GM18520 (cell line): ENCODE data around the gene GPR176.

Experiments used
- ATAC-seq: cut with Tn5 transposase; IDR thresholded peaks from one replicate; pipeline ENCODE4 v1.9.1; 2021; ENCODE audit not compliant: unreplicated experiment

Gene GPR176

DNA sequence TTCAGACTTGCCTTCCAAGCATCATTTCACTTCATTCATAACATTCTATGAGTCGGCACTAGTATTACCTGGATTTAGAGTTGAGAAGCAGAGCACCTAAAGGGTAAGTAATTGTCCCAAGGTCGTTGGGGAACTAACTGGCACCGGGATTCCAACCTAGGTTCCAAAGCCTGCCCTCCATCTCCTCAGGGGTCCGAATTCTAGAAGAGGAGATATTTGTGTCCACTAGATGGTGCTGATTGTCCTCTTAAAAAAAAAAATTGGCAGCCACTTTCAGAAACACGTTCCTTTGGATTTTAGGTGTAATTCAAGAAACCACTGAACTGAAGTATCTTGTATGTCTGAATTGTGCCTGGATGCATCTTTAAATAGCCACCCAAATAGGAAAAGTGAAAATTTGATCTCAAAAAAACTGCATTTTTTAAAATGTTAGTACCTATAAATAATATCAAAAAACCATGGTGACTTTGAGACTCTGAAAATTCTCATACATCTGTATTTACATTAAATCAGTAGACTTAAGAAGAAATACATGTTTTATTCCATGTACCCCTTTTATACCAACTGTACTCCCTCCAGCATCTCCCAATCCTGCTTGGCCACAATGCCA, 133.5 kb downstream of the GPR176 start:
- ATAC-seq, result no peak

DNA sequence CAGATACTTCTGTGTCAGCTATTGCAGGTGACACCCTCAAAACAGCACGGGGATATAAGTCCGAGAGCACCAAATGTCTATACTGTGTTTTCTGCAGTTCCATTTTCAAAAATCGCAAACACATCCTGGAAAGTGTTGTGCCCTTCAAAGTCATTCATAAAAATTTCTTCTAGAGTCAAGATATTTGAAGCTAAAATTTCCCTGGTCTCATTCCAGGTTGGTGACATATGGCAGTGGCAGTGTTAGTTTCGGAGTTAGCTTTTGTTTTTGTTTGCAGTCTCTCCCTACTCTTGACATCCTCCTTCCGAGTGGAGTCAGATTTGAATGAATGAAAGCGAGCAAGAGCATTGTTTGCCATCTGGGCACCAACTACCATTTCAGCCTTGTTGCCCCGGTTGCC, 134.2 kb downstream of the GPR176 start:
- ATAC-seq, result no peak

DNA sequence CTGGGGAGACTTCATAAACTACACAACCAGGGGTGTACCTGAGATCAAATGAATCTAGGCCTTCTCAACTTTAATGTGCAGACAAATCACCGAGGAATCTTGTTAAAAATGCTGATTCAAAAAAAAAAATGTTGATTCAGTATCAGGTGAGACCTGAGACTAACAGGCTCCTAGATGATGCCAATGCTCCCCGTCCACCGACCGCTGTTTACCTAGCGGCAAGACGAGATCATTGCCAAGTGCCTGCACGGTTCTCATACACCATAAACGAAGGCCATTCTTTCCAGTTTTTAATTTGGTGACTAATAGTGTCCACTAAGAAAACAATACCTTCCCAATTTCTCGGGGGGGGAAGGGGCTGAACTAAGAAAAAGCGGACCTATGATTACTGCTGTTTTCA, 134.9 kb downstream of the GPR176 start:
- ATAC-seq, result no peak

DNA sequence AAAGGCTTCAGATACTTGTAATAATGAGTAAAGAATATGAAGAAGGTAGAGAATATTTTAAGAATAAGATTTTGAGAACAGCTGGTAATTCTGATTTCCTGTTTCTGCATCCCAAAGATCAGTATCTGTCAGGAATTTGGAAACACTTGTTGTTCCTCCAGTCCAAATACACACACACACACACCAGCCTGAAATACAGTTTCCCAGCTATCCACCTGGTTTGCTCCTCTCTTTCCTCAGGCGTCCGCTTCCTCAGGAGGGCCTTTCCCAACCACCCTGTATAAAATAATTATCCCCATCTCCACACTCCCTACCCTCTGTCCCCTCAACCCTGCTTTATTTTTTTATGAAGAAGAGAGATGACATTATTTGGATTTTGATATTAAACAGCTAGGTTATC, 135.4 kb downstream of the GPR176 start:
- no peak for ATAC-seq

DNA sequence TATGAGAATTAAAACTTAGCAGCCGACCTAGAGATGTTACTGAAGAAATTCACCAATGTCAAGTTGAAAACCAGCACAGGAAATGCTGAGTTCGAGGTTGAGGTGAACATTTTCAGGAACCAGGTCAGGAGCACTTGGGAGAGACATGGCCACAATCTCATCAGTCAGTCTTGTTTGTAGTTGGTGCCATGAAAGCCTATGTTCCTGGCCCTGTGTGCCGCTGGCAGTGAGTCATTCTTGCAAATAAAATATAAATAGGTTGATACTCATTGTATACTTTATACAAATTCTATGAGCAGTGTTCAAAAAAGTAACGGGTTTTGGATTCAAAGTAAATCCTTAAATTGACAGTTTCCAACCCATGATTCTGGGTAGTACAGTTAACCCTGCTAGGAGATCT, 135.9 kb downstream of the GPR176 start:
- no peak for ATAC-seq

DNA sequence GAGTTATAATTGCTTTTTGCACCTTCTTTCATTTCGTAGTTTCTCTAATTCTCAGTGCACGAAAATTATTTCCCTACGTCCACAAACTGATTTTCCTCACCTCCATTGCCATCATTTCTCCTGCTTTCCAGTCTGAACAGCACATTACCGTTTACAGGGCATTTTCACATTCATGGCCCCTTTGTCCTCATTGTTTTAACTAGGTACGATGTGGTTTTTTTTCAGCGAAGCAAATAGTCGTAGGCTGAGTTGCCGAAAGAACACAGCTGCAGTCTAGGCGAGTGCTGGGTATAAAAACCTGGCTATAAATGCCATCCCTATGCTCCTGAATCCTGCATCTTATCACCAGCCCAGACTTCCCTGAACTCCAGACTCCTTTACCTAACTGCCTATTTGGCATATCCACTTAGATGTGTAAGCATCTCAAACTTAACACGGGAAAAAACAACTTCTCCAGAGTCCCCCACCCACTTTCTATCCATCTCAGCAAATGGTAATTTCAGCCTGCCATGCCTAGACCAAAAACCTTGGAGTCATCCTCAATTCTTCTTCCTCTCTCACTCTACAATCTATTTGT, 136.7 kb downstream of the GPR176 start:
- ATAC-seq, result no peak

DNA sequence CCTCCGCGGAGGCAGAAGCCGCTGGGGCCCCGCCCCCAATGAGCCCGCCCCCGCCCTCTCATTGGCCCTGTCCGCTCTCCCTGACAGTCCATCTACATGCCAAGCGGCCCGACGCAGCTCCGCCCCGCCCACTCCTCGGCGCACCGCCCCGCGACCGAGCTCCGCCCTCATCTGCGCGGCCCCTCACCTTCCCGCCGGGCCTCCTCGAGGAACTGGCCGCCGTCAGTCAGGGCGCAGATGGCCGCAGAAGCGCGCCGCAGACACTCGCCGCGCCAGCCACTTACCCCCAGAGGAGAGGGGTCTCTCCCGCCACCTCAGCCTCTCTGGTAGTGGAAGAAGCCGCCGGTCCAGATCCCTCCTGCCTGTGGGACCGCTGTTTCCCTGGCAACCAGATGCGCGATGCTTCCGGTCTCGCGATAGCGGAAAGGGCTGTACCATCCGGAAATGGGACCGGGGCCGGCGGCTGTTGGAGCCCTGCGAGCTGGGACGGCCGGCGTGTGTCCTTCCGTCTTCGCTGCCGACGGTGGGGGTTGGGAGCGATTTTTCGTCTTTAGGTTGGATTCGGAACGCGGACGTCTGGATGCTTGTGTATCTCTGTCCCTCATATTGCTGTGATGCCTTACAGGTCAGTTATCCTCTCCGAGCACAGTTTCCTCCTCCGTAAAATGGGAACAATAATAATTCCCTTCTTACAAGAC, 137.5 kb downstream of the GPR176 start, which contains the start of gene FSIP1:
Gene FSIP1, minus strand, starts transcription at position 401 of the 698 bp plus-strand sequence. CDS start 6,317 bp downstream, outside the sequence.
- peak; percentile 93 for ATAC-seq

DNA sequence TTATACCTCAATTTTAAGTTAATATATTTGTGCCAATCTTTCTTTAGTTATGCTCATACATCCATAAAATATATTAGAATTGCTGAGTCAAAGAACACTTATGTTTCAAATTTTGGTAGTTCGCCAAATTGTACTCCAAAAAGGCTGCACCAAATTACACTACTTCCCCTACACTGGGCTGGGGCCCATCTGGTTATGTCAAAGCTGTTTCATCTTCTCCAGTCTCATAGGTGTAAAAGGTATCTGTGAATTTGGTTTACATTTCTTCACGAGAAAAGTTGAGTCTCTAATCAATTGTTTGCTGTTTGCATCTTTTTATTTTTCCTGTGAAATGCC, 138.1 kb downstream of the GPR176 start:
- ATAC-seq, result no peak

DNA sequence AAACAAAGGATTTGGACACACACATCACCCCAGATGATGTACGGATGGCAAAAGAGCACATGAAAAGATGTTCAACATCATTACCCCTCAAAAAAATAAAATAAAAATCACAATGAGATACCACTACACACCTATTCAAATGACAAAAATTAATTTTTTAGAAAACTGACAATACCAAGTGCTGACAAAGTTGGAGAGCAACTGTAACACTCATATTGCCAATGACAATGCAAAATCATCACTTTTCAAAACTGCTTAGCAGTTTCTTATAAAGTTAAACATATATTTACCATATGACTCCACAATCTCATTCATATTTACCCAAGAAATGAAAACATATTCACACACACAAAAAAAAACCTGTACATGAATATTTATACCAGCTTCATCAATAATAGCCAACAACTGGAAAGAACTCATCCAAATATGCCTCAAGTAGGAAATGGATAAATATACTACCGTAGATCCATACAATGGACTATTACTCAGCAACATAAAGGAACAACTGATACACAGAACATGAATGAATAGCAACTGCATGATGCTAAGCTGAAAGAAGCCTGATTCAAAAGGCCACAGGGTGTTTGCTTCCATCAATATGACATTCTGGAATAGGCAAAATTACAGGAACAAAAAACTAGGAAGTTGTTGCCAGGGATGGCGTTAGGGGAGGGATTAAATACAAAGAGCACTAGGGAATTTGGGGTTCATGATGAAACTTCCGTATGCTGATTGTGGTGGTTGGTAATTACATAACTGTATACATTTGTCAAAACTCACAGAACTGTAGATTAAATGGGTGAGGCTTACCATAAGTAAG, 138.7 kb downstream of the GPR176 start:
- no peak for ATAC-seq

DNA sequence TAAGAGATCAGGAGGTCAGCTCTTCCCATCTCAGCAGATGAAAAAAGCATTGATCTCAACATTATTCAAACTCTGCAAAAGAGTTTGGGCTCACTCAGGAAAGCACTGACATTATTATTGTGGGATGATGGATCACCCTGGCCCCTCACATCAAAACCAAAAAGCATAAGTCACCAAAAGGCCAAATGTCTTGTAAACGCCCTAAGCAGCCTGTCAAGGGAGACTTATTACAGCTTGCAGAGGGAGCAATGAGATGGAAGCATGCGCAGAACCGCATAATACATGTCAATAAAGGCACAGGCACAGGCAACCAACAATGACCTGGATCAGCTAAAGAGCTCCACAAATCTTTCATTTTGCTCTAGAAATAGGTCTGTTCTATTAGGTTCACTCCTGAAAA, 142.0 kb downstream of the GPR176 start:
- no peak for ATAC-seq

DNA sequence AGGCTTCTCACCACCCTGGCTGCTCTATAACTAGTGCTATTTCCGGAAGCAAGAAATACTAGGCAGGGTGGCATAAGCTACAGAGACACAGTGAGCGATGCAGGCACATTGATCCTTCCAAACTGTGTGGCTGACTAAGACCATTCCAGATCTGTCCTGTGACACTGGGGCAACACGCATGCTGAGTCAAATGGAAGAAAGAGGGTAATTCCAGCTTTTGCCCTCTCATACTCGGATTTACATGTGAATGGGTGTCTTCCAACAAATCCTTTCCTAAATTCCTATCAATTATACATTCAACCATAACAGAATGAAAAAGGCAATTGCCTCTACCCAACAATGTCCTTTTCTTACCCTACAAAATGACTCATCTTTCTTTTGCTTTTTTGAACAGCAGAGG, 142.6 kb downstream of the GPR176 start:
- ATAC-seq, result no peak

DNA sequence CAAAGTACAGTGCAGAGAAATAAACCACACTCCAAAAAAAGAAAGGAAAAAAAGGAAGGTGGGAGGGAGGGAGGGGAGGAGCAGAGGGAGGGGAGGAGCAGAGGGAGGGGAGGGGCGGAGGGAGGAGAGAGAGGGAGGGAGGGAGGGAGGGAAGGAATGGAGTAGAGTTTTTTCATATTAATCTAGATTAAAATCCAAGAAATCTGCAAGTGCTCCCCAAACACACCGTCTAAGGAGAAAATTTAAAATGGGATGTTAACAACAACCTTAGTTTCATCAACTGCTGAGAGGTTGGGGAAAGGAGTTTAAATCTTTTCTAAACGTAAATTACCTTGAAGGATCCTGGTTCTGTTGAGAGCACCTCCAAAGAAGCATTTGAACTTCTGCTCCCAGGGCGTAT, 144.0 kb downstream of the GPR176 start:
- no peak for ATAC-seq

DNA sequence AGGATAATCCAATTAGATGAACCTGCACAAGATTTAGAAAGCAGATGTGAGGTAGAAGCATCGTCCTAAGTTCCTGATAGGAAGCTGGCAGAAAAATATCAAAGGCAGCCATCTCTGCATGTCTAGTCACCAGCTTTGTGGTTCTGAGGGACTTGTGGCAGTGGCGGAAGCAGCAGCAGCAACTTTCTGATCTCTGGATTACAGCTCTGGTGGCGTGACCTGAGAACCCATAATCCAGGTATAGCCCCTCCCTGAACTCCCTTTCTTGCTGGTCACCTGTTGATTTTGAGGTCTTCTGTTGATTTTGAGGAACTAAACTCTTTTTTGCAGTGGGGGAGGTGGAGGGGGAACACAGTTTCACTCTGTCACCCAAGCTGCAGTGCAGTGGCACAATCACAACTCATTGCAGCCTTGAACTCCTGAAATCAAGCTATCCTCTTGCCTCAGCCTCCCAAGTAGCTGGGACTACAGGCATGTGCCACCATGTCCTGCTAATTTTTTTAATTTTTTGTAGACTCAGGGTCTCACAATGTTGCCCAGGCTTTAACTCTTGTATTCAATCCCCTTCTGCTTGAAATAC, 145.3 kb downstream of the GPR176 start:
- ATAC-seq, result no peak

DNA sequence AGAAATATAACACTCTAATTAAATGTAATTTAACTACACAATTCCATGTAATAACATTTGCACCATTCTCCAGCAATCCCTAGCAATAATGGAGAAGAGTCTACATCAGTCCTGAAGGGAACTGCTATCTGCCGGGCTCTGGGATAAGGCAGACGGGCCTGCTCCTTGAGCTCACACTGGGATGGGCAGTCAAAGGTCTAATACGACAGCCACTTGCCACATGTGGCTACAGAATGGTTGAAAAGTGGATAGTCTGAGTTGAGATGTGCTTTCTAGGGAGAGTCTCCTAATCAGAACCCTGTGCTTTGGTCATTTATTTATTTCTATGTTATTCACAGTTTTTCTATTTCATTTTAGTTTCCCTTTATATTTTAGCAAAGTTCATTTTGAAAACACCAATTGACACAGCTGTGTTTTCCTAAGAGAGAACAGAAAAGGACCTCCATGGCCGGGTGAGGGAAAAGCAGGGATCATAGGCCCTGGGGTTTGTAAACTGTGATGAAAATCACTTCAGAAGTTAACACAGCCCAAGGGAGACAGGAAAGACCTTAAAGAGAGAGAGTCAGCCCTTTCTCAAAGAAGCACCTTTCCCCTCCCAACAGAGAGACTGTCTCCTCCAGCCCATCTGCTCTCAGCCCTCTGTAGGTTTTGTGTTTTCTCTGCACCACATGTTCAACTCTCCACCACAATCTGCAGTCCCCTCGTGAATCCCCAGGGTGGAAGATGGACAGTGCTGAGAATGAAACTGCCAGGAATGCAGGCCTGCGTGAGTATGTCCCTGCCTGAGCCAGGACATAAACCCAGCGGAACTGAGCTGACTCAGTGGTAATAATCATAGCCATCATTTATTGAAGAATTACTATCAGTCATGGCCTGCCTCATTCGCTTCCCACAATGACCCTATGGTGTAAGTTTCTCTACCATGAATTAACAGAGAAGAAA, 149.0 kb downstream of the GPR176 start:
- ATAC-seq, result no peak

DNA sequence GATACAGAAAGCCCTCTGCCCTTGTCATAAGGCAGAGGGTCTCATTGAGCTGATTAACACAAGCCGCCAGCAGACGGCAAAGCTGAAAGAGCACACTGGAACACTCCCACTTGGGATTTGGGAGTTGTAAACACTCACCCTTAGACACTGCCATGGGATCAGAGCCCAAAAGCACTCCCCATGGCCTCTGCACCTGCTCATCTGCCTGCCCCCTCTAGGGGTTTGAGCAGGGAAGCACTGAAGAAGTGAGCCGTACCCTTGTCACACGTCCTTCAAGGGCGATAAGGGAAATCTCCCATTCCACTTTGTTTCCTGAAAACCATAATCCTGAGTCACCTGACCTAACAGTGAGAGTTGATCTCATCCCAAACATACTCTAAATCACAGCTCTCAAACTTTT, 152.1 kb downstream of the GPR176 start:
- ATAC-seq, result no peak

DNA sequence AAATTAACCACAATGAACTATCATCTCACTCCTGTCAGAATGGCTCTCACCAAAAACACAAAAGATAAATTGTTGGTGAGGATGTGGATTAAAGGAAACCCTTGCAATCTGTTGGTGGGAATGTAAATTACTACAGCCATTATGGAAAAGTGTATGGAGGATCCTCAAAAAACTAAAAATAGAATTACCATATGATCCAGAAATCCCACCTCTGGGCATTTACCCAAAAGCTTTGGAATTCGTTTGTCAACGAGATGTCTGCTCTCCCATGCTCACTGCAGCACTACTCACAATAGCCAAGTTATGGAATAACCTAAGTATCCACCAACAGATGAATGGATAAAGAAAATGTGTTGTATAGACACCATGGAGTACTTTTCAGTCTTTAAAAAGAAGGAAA, 159.1 kb downstream of the GPR176 start:
- no peak for ATAC-seq

DNA sequence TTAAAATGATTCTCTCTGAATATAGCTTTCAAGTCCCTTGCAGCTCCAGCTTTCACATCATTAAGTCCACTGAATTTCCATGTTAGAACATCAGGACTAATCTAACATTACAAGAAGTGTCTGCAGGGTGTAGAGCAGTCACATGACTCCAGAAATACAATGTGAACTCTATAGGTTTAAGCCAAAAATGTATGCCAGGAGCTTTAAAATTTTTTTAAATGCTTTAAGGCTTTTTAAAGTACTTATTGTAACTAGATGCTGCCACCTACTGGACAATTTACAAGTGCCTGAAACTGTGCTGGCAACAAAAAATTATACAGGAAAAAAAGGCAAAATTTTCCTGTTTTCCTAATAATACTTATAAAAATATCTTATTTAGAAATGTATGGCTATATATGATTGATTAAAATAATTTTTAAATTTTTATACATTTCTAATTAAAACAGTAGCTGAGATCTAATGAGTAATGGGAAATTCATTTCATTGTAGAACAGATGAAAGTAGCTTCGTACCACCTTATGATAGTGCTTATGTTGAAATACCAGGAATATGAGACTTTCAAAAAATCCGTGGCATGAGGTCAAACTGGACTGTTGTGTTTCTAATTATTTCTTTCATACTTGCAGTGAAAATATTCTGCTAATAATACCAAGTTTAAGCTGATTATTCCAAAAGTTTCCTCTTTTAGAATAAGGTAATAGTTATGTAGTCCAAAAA, 163.1 kb downstream of the GPR176 start:
- no peak for ATAC-seq

DNA sequence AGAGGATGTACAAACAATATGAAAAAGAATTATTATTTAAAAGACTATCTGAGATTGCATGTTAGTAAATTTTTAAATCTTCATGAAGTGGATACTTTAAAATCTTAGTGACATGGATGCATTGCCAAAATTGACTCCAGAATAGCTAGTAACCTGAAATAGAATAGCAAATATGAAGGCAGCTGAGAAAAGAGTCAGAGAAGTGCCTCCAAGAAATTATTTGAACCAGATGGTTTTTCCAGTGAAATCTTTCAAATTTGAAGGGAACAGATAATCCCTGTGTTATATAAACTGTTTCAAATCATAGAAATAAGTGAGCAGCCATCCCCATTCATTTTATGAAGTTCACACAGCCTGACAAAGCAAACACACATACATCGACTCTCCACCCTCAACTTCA, 167.1 kb downstream of the GPR176 start:
- ATAC-seq, result no peak

DNA sequence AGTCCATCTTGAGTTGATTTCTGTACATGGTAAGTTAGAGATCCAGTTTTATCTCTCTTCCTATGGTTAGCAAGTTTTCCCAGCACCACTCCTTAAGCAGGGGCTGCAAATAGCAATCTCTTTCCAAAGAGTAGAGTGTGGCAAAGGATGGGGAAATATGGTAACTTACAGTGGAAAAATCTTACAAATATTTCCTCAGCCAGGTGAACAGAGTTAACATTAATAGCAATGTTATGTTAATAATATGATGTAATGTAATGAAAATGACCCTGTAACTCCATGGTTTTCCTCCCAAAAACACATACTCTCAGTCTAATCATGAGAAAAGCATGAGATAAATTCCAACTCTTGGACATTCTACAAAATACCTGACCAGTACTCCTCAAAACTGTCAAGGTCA, 167.8 kb downstream of the GPR176 start:
- no peak for ATAC-seq
